Activated T-cell treated with anti-CD3 and anti-CD28 coated beads, Interleukin-2, amount 50 U/mL, for 24 hours (primary cell): ENCODE data around the gene DCC.

Experiments
- DNase-seq: peaks from one replicate; pipeline ENCODE4 v3.0.0-alpha.2; 2020
- H3K27ac Mint-ChIP-seq: 2 replicates; pipeline ENCODE4 v1.8.0; 2020; ENCODE audit warnings: mild to moderate bottlenecking, mixed read lengths
- H3K27me3 Mint-ChIP-seq: 2 replicates; pipeline ENCODE4 v1.8.0; 2020; ENCODE audit warnings: mixed read lengths
- H3K36me3 Mint-ChIP-seq: 2 replicates; pipeline ENCODE4 v1.8.0; 2020; ENCODE audit warnings: low read depth, mixed read lengths
- H3K4me1 Mint-ChIP-seq: 2 replicates; pipeline ENCODE4 v1.8.0; 2020; ENCODE audit warnings: low read depth, mixed read lengths
- H3K4me3 Mint-ChIP-seq: 2 replicates; pipeline ENCODE4 v1.8.0; 2020; ENCODE audit warnings: mild to moderate bottlenecking, moderate library complexity, mixed read lengths
- H3K9me3 Mint-ChIP-seq: 2 replicates; pipeline ENCODE4 v1.8.0; 2020; ENCODE audit warnings: mixed read lengths

DCC gene

DNA sequence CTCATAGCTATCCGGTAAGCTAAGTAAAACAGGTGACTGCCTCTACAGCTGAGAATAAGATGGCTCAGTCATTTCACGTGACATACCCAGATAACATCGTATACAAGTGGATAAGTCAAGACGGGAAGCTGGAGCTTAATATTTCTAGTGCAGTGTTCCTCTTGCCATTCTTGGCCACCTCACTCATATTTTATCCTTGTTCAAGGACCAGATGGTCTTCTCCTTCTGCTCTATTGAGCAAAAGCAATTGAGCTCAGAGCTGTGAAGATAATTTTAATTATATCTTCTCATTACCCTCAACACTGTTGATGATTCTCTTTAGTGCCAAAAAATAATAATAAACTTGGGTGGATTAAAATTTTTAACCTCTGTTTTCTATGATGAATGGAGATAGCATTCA is 201.1 kb downstream of the DCC start:
- no peaks in the 10 kb centered on the region for H3K36me3 Mint-ChIP-seq
- no peak overlapping the region for H3K4me3 Mint-ChIP-seq
- H3K4me1 Mint-ChIP-seq = no peaks in the 10 kb centered on the region
- H3K9me3 Mint-ChIP-seq = peaks cover 7% of the 10 kb centered on the region
- no peak for DNase-seq
- H3K27ac Mint-ChIP-seq = no peak overlapping the region
- no peaks in the 10 kb centered on the region for H3K27me3 Mint-ChIP-seq

DNA sequence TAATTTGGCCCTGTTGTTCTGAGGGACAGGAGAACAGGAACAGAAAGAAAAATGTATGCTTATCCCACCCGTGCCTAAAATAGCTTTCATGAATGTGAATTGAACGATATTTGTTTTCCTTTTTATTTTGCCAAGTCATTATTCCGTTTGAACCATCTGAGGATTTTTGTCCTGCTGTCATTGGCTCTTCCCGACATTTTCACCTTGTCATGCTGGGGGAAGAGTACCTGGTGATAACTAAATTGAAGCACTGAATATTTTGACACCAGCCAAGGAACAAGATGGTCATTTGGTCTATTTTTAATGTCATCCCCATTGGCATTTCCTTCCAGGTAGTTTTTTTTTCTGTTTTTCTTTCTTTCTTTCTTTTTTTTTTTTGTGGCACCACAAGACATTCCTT is 204.1 kb downstream of the DCC start:
- Mint-ChIP-seq H3K4me3 (no peak overlapping the region), H3K27me3 (no peaks in the 10 kb centered on the region), H3K9me3 (peaks cover 2% of the 10 kb centered on the region), H3K27ac (no peak overlapping the region), H3K36me3 (no peaks in the 10 kb centered on the region), H3K4me1 (no peaks in the 10 kb centered on the region)
- no peak for DNase-seq

DNA sequence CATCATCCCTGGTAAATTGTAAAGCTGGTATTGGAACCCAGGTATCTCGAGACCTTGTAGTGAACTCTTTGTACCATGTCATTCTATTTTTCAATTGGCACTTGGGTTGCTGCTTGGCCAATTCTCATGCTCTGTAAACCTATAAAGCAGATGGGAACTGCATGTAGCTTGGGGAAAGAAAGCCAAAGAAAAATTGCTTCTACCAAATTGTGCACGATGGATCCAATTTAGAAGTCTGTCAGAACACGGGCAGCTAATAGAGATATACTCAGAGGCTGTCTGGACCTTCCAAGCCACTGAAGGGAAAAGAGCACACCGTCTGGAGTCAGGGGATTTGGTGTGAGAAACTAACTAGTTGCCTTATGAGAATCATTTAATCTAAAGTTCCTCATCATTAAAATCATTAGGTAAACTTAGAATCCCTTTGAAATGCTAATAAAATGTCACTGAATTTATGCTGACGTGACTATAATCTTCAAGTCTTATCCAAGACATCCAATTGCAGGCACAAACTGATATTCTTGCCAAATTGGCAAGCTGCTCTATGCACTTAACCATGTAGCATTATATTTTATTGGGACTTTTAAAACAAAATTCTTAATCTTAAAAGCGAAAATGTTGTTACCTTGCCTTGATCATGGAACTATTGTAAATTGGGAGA is 206.8 kb downstream of the DCC start:
- Mint-ChIP-seq H3K27me3 (no peaks in the 10 kb centered on the region), H3K9me3 (peaks cover 6% of the 10 kb centered on the region), H3K36me3 (no peaks in the 10 kb centered on the region), H3K4me3 (no peak overlapping the region), H3K27ac (no peak overlapping the region), H3K4me1 (no peaks in the 10 kb centered on the region)
- no peak for DNase-seq

DNA sequence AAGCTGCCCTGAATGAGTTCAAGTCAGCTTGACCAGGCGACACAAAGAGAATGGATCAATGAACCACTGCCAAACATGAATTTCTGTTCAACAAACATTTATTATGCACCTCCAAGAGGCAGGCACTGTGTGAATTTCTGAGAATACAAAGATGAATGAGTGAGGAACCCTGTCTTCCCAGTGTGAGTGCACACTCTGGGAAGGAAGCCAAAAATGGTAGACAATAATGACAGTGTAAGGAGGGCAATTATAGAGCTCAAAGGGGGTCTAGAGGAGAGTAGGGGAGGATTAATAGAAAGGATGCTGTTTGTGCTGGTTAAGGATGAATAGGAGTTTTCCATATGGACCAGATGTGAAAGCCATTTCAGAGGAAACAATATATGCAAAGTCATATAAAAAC is 213.4 kb downstream of the DCC start:
- Mint-ChIP-seq H3K9me3 (peaks cover 9% of the 10 kb centered on the region), H3K36me3 (no peaks in the 10 kb centered on the region), H3K4me3 (no peak overlapping the region), H3K27me3 (no peaks in the 10 kb centered on the region), H3K4me1 (no peaks in the 10 kb centered on the region), H3K27ac (no peak overlapping the region)
- DNase-seq = no peak

DNA sequence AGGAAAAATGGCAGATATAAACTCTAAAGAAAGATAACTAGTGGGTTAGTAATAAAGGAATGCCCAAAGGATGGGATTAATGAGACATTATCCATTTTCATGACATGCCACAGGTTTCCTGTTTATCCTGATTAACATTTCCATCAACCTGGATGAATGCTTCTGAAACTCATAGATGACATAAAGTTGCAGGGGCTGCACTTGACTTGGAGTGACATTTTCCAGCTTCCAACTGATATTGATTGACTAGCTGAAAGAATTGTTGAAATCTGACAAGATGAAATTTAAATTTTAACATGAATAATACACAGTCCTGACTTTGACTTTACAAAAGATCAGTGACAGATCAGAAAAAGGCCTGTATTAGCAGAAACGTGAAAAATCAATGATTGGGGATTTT is 214.2 kb downstream of the DCC start:
- no peak for DNase-seq
- Mint-ChIP-seq H3K27ac (no peak overlapping the region), H3K9me3 (peaks cover 12% of the 10 kb centered on the region), H3K4me1 (no peaks in the 10 kb centered on the region), H3K27me3 (no peaks in the 10 kb centered on the region), H3K4me3 (no peak overlapping the region), H3K36me3 (no peaks in the 10 kb centered on the region)

DNA sequence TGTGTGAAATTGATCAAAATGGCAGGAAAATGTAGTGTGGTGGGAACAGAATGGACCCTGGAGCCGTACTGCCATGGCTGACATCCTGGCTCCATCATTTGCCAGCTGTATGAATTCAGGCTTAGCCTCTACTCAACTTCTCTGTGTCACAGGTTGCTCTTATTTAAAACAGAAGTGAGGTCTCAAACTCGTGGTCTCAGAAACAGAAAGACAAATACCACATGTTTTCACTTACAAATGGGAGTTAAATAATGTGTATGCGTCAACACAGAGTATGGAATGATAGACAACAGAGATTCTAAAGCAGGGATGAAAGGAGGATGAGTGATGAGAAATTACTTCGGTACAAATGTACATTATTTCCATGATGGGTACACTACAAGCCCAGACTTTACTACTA is 227.4 kb downstream of the DCC start:
- no peaks in the 10 kb centered on the region for H3K36me3 Mint-ChIP-seq
- H3K9me3 Mint-ChIP-seq = no peaks in the 10 kb centered on the region
- H3K4me1 Mint-ChIP-seq = no peaks in the 10 kb centered on the region
- no peak for DNase-seq
- H3K4me3 Mint-ChIP-seq = no peak overlapping the region
- H3K27ac Mint-ChIP-seq = no peak overlapping the region
- H3K27me3 Mint-ChIP-seq = no peaks in the 10 kb centered on the region

DNA sequence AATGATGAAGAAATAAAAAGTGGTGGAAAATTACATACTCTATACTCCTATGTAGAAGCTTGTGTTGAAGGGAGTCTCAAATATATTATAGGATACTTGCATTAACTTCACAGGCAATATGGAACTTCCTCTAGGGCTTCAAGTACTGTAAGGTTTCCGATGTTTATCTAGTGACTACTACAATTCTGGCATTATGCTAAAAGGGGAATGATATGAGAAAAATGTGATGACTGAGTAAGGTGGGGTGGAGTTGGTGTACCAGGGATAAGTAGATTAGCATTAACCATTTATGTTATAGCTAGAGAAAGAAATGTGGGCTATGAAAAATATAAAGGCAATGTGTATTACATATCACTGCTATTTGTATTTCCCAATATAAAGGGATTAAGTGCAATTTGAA is 229.5 kb downstream of the DCC start:
- Mint-ChIP-seq H3K27me3 (no peaks in the 10 kb centered on the region), H3K36me3 (no peaks in the 10 kb centered on the region), H3K9me3 (no peaks in the 10 kb centered on the region), H3K27ac (no peak overlapping the region), H3K4me1 (no peaks in the 10 kb centered on the region), H3K4me3 (no peak overlapping the region)
- DNase-seq = no peak

DNA sequence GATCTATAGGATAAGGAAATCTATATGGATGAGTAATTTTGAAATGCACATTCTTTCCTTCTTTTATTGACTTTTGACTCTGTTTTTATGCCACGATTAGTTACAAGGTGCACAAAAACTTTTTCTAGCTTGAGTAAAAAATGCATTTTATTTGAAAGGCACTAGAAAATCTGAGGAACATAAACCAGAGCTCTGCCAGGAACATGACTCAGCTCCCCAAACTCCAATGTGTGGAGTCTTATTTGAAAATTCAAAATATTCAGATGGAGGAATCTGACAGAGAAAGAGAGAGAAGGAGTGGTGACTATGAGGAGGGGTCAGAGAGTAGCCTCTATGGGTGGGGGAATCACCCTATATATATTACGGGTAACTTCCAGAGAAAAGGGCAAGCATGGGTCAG is 231.0 kb downstream of the DCC start:
- Mint-ChIP-seq H3K27me3 (no peaks in the 10 kb centered on the region), H3K9me3 (peaks cover 2% of the 10 kb centered on the region), H3K4me1 (no peaks in the 10 kb centered on the region), H3K27ac (no peak overlapping the region), H3K4me3 (no peak overlapping the region), H3K36me3 (no peaks in the 10 kb centered on the region)
- no peak for DNase-seq

DNA sequence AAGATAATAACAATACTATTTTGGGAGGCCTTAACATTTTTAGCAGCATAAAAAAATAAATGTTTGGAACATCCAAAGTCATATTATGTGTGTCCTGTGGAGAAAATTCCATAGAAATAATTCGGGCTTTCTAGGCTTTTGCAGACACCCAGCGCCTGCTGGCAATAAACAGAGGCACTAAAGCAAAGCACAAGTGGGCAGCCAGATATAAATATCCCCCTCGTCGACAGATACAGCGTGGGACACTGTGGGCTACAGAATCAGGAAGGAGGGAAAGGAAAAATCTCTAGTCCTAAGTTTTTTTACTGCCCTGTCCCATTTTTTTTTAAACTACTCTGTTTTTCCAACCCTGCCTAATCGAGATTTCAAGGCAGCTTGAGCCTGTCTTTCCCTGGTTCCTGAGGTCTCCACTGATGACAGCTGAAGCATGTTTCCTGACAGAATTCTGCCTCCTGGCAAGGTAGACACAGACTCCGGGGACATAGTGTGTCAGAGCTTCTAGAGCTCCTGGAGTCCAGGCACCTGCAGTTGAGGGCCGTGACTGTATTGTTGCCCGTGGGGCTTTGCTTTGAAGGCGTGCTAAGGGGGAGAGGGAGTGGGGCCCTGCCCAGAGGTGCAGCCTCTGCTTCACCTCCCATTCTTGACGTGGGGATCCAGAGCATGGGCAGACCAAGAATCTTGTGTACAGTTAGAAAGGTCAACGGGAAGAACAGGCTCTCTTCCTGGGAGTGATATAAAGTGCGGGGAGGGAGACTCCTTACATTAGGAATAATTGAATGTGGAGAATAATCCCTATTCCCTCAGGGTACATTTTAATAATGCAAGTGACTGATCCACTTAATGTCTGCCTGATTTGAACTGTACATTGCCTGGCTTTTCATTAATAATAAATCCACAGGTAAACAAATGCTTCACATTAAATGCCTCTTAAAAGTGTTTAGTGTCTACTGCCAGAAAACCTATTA is 232.3 kb downstream of the DCC start:
- peaks cover 4% of the 10 kb centered on the region for H3K9me3 Mint-ChIP-seq
- H3K27me3 Mint-ChIP-seq = no peaks in the 10 kb centered on the region
- H3K36me3 Mint-ChIP-seq = no peaks in the 10 kb centered on the region
- H3K27ac Mint-ChIP-seq = no peak overlapping the region
- H3K4me3 Mint-ChIP-seq = no peak overlapping the region
- no peaks in the 10 kb centered on the region for H3K4me1 Mint-ChIP-seq
- no peak for DNase-seq

DNA sequence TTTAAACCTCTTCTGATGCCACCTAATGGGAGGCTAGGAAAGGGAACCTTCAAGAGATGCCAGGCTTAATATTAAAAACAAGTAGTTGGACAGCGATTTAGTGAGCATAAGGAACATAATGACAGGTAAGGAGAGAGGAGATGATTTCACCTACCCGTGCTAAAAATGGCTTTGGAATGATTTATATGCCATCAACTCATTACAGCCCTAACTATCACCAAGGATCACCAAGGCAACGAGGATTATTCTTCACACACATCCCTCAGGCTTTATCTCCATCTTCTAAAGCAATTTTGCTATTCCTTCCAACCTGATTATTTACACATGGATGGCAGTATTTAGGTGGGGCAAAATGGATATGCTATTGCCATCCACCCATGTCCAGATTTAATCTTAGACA is 237.8 kb downstream of the DCC start:
- Mint-ChIP-seq H3K27me3 (no peaks in the 10 kb centered on the region), H3K9me3 (peaks cover 4% of the 10 kb centered on the region), H3K4me1 (no peaks in the 10 kb centered on the region), H3K36me3 (no peaks in the 10 kb centered on the region), H3K27ac (no peak overlapping the region), H3K4me3 (no peak overlapping the region)
- no peak for DNase-seq

DNA sequence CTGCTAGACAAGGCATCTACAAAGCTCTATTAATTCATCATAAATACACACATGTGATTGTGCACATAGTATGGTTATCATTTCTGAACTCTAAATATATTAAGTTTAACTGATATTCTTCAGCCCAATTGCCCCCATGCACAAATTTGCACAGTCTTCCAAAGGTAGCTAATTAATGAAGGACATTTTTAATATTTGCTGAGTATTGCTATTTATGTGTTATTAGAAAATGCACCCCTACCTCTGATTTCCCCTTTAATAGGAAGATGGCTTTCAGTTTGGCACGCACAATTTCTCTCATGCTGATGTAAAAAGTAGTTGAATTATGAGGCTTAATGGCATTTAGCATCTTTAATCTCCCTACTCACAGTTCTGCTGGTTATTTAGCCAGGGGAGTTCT is 242.1 kb downstream of the DCC start:
- Mint-ChIP-seq H3K27me3 (no peaks in the 10 kb centered on the region), H3K27ac (no peak overlapping the region), H3K4me1 (no peaks in the 10 kb centered on the region), H3K36me3 (no peaks in the 10 kb centered on the region), H3K9me3 (peaks cover 10% of the 10 kb centered on the region), H3K4me3 (no peak overlapping the region)
- no peak for DNase-seq

DNA sequence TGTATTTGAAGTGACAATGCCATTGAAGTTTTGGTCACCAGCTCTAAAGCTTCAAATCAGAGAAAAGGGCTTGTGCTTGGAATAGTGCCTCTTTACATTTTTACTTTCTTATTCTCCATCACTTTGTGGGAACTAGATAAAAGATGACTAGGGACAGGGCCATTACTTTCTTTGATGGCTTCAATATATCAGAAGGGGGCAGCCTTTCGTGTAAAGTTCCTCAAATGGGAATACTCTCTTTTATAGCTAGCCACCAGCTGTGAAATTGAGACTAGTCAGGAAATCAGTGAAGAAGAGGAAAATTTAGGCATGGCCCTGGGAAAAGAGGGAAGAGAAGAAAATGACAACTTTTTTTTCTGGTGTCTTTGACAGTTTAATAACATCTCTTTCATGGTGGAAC is 242.5 kb downstream of the DCC start:
- no peak overlapping the region for H3K27ac Mint-ChIP-seq
- H3K4me3 Mint-ChIP-seq = no peak overlapping the region
- no peaks in the 10 kb centered on the region for H3K36me3 Mint-ChIP-seq
- DNase-seq = no peak
- no peaks in the 10 kb centered on the region for H3K4me1 Mint-ChIP-seq
- H3K9me3 Mint-ChIP-seq = peaks cover 13% of the 10 kb centered on the region
- no peaks in the 10 kb centered on the region for H3K27me3 Mint-ChIP-seq

DNA sequence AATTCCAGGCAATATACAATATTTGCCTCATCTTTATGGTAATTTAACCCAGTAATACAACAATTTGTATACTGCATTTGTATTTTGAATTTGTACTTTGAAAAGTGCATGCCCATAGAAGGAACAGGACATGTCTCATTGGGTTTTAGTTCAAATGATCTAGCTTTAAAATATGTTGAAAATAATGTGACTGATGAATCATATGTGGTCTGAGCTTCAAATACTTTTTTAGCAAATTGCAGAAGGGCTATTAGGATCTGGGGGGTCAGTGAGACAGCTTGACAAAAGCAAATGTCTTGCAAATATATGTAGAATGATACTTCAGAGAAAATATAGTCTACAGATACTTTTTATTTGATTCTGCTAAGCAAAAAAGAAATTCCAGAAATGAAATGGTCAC is 248.9 kb downstream of the DCC start:
- Mint-ChIP-seq H3K27ac (no peak overlapping the region), H3K36me3 (no peaks in the 10 kb centered on the region), H3K4me3 (no peak overlapping the region), H3K9me3 (peaks cover 20% of the 10 kb centered on the region), H3K27me3 (no peaks in the 10 kb centered on the region), H3K4me1 (no peaks in the 10 kb centered on the region)
- DNase-seq = no peak

DNA sequence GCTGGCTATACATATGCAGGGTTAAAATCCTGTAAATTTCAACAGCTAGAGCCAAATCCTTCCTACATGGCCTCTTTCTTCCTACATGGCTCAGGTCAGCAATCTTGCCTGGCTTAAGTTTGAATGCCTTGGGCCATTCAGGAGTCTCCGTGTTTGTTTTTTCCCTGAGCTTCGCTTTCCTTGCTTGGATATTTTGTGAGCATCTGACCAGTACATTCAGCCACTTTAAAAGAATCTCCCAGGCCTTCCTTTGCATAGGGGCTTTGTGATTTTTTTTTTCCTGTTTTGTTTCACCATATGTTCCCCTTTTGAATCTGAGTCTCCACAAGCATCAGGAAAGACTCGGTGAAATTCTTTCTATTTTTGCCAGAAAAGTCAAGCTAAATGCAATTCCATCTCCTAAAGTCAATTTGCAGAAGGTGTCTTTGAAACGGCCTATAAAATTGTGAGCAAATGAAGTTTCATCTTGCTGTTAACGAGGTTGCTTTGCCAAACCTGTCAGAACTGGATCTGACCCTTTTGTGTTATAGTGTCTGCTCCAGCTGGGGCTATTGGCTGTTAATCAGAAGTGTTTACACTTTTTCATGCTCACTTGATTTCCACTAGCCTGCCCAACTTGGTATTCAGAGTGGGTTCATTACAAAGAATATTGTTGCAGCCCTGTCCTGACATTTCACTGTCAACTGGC is 256.9 kb downstream of the DCC start:
- H3K4me3 Mint-ChIP-seq = no peak overlapping the region
- no peaks in the 10 kb centered on the region for H3K4me1 Mint-ChIP-seq
- no peaks in the 10 kb centered on the region for H3K36me3 Mint-ChIP-seq
- no peak for DNase-seq
- H3K27me3 Mint-ChIP-seq = no peaks in the 10 kb centered on the region
- peaks cover 7% of the 10 kb centered on the region for H3K9me3 Mint-ChIP-seq
- H3K27ac Mint-ChIP-seq = no peak overlapping the region

DNA sequence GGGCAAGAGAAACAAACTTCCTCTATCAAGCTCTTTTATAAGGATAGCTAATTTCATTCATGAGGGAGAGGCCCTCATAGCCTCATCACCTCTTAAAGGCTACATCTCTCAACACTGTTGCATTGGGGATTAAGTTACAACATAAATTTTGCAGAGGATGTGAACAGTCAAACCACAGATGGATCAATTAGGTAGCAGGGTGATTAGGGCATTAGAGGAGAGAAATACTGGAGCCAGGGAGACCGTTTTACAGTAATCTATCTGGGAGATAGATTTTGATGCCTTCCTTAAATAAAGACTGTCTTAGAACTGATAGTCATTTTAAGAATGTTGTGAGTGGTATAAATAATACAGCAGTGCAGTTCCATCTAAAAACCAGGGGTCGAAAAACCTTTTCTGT is 258.9 kb downstream of the DCC start:
- Mint-ChIP-seq H3K36me3 (no peaks in the 10 kb centered on the region), H3K4me3 (no peak overlapping the region), H3K27me3 (no peaks in the 10 kb centered on the region), H3K4me1 (no peaks in the 10 kb centered on the region), H3K9me3 (no peaks in the 10 kb centered on the region), H3K27ac (no peak overlapping the region)
- DNase-seq = no peak
